Stimulated activated CD8-positive, alpha-beta memory T cell treated with anti-CD3 and anti-CD28 coated beads, Interleukin-15, amount 100 ng/mL, for 24 hours (primary cell): ENCODE measurements around the gene CXCL13.
A peak's percentile ranks its signal among the peaks of the same experiment; 100 is the strongest.
"Not testable (repeated sequence)": the region's sequence is repeated elsewhere in the genome, so short reads cannot be mapped to it uniquely, and the experiment has no call there.

Source experiments
- DNase-seq: peaks from one replicate; pipeline ENCODE4 v3.0.0-alpha.2; 2020; ENCODE audit warnings: low read depth

CXCL13 gene

DNA sequence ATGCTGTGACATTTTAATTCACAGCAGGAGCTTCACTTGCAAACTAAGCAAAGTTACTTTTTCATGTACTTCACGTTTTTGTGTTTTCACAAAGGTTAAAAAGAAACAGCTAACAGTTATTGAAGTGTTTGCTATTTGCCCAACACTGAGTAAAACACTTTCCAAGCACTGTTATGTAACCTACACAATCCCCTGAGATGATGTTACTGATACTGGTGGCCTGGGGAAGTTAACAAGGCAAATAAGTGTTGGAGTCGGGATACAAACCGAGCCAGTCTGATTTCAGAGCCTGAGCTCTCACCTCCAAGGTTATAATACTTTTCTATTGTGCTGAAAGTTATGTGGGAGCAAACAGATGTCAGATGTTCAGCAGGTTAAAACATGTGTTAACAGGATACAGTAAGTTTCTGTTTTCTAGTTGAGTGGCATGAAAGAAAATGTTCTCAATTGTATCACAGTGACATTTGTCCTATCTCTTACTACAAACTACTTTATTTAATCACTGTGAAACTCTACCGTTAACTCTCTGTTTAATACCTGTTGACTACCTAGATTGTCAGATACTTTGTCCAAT, 3.9 kb upstream of the CXCL13 start:
- no peak for DNase-seq

DNA sequence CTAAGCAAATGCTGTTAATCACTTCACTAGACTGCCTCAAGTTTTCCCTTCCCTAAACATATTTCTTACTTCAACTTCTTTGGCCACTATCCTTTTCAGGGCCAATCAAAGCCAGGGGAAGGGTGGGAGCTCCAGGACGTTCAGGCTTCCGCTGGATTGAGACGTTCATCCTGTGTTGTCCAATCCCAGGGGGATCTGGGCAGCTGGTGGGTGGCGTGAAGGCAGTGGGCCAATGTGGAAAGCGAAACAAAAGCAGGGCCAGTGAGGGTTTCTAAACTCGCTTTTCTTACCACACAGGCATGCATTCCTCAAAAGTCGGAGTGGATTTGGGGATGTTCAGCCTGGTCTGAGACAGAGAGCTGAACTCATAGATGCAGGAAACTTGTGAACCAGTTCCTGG, 7.6 kb downstream of the CXCL13 start:
- DNase-seq = no peak

- DNase-seq = no peak
These were observed 9.5 kb downstream of the CXCL13 start for GRCh38 chr4:77615153-77615552.

GRCh38 chr4:77617203-77617602, 11.6 kb downstream of the CXCL13 start:
- DNase-seq = no peak

- peak; percentile 13 for DNase-seq
These were observed 13.0 kb downstream of the CXCL13 start for GRCh38 chr4:77618383-77619241.

DNA sequence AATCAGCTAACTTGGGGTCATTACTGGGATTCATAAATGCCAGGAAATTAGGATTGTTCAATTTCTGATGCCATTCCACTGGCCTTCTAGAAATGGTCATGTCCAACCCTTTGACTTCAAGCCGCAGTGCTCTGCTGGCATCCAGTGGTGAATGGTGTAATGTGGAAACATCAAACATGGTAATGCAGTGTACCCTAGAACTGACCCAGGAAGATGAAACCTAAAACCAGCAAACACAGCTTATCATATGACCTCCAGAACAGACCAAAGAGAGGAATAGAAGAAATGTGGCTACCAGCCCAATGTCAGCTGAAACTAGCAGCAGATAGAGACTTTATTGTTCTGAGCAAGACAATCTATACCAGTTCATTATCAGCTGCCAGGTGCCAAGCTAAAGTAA, 13.8 kb downstream of the CXCL13 start:
- no peak for DNase-seq

GRCh38 chr4:77621254-77621653, 15.6 kb downstream of the CXCL13 start:
- DNase-seq = no peak

DNA sequence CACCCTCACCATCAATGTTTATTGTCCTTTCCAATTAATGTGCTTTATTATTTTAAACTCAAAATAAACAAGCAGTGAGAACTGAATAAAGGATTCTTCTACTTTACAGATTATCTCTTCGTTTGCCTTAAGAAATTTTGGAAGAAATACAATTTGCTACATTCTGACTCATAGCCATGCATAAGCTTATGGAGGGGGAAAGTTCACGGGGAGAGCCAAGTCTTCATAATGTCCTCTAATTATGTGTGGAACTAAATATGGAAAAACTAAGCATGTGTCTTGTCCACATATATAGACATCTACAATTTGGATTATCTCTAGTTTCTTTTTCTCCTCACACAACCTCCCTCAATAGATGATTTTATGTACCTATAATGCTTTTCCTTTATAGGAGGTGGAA, 17.5 kb downstream of the CXCL13 start:
- DNase-seq = no peak

DNA sequence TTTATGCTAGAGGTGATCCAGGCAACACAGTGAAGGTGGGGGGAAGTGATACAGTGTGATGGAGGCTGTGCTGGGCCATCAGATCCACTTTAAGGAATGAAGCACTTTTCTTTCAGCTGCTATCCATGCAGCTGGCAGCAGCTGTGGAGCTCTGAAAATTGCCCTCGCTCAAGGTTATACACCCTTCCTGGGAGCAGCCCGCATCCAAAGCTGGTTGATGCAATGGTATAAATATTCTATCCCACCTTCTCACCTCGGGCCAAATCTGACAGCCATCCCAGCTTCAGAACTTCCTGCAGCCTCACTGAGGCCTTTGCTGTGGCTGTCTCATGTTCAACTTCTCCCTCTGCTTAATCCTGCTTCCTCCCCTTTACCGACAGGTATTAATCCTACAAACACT, 18.6 kb downstream of the CXCL13 start:
- DNase-seq = no peak

GRCh38 chr4:77625485-77625884, 19.9 kb downstream of the CXCL13 start:
- DNase-seq = no peak

DNA sequence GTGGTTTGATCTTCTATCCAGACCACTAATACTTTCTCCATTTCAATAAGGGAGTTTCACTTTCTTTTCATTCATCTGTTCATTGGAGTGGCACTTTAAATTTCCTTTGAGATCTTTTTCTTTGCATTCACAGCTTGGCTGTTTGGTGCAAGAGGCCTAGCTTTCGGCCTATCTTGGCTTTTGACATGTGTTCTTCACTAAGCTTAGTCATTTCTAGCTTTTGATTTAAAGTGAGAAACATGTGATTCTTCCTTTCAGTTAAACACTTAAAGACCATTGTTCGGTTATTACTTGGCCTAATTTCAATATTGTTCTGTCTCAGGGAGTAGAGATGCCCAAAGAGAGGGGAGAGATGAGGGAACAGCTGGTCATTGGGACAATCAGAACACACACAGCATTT, 24.3 kb downstream of the CXCL13 start:
- no peak for DNase-seq

- no peak for DNase-seq
These were observed 25.7 kb downstream of the CXCL13 start for GRCh38 chr4:77631276-77631675.

DNA sequence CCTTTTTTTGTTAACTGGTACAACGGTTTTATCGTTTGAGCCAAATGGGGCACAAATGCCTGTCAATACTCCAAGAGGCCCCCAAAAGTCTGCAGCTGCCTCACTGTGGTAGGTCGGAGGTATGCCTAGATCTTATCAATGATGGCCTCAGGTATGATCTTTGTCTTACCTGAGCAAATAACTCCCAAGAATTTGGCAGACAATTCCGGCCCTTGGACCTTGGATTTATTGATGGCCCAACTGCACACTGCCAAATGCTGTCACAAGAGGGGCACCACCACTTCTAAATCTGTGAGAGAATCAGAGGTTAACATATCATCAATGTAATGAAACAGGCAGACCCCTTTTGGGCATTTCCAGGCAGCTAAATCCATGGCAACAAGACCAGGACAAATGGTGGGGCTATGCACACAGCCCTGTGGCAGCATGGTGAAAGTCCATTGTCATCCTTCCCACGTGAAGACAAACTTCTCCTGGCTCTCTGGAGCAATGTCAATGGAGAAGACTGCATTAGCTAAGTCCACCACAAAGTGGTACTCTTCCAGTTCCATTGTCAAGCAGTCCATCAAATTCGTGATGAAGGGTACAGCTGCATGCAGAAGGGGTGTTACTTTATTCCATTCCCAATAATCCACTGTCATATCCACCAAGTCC, 28.6 kb downstream of the CXCL13 start:
- DNase-seq = no peak

- DNase-seq = no peak
These were observed 29.6 kb downstream of the CXCL13 start for GRCh38 chr4:77635246-77635645.

DNA sequence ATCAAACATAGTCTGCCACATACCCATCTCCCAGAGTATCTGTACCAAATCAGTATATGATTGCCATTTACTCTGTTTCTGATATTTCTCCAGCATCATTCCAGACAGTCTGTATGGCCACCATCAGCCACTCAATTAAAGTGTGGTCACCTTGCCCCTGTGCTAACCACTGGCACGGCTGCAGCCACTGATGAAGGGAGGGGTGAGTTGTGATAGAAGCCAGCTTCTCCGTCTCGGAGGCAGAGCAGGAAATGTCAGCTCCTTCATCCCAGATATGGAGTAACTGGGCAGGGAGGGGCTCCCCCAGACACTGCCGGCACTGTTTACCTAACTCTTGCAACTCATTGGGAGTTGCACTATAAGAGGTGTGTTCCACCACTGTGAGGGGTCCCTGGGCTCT, 30.3 kb downstream of the CXCL13 start:
- no peak for DNase-seq

- DNase-seq = no peak
These were observed 31.3 kb downstream of the CXCL13 start for GRCh38 chr4:77636902-77637301.

- not testable (repeated sequence) for DNase-seq
These were observed 38.4 kb downstream of the CXCL13 start for GRCh38 chr4:77644069-77644468.

GRCh38 chr4:77650787-77651186, 45.2 kb downstream of the CXCL13 start:
- DNase-seq = no peak

DNA sequence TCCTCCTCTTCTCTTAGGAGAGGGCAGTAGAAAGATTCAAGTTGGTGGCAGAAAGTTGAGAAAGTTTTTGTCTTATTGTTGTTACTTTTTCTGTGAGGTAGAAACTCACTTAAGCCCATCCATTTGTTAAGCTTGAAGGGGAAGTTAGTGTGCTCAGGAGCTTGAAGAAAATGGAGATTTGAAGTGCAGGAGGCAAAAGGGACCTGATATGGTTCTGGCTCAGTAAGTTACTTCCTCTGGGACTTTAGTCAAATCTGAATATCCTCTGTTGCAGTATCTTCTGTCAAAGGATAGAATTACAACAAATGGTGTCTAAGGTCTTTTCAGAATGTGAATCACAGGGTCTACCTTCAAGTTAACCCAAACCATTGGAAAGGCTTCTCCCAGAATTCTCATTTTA, 46.2 kb downstream of the CXCL13 start:
- no peak for DNase-seq

DNA sequence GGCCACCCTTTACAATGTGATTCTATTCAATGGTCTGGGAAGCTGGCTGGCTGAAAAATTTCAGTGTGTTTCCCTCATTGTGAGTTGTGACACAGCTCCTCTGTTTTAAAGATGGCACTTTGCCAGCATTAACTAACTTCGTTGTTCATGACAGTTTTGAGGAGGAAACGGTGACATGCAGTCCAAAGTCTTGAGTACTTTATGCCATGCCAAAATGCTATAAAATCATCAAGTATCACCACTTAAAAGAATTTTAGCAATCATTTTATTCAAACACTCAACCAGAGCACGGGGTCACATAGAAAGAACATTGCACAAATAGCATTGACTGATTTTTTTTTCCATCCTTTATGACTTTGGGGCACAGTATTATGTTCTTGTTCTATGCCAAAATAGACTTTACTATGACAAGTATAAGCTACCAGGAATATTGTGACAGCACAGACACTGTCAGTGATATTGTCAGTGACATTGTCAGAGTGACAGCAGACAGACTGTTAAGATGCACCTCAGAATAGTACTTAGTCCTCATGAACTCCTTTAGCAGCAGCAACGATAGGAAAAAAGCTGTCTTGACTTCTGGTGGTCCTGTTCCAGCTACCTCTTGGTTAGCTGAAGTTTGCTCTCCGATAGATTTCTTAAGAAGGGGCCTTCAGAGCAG, 46.7 kb downstream of the CXCL13 start:
- no peak for DNase-seq

- no peak for DNase-seq
These were observed 47.6 kb downstream of the CXCL13 start for GRCh38 chr4:77653162-77653758.

DNA sequence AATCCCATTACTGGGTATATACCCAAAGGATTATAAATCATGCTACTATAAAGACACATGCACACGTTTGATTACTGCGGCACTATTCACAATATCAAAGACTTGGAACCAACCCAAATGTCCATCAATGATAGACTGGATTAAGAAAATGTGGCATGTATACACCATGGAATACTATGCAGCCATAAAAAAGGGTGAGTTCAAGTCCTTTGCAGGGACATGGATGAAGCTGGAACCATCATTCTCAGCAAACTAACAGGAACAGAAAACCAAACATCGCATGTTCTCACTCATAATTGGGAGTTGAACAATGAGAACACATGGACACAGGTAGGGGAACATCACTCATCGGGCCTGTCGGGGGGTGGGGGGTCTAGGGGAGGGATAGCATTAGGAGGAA, 54.7 kb downstream of the CXCL13 start:
- not testable (repeated sequence) for DNase-seq
